GM12891 (cell line): Measurements from ENCODE around the gene DFFB.

Experiments
- POLR2A ChIP-seq: IDR thresholded peaks from 2 replicates; pipeline ENCODE4 v1.6.1; 2011; ENCODE audit warnings: low read depth, low read length, control low read depth
- POLR2AphosphoS5 ChIP-seq: IDR thresholded peaks from 2 replicates; pipeline ENCODE4 v1.6.1; 2011; ENCODE audit warnings: low read depth, low read length, control low read depth
- POU2F2 ChIP-seq: IDR thresholded peaks from 2 replicates; pipeline ENCODE4 v1.6.1; 2011; ENCODE audit warnings: low read depth, mild to moderate bottlenecking, control low read depth, low read length, moderate library complexity
- TAF1 ChIP-seq: IDR thresholded peaks from 2 replicates; pipeline ENCODE4 v1.6.1; 2011; ENCODE audit warnings: low read depth, low read length, control low read depth

- no peak for TF ChIP-seq TAF1
- no peak for TF ChIP-seq POLR2A
- no peak for TF ChIP-seq POLR2AphosphoS5
- no peak for TF ChIP-seq POU2F2
These were observed 36.3 kb upstream of the DFFB start for GRCh38 chr1:3821004-3821403.
